PC-9 (cell line): ENCODE data around the gene NPIPB6. TPM values are rescaled to one million over a fixed set of nuclear protein-coding genes. Genes with fewer than 3 reads are reported as not detected.
"Not testable (repeated sequence)": the region's sequence is repeated elsewhere in the genome, so short reads cannot be mapped to it uniquely, and the experiment has no call there.

Source experiments
- BruUV-seq: library from RNA; stranded (reverse); fragments of 400-500 nt; replicated peaks from 2 replicates; lab custom pipeline; 2021; lab: Mats Ljungman, UMichigan
- CTCF ChIA-PET: fragments of 300-600 bp; sonication (Branson Sonifier 250); formaldehyde crosslinking; loops from one replicate; lab custom pipeline; 2022; ENCODE audit warnings: antibody characterized with exemption; lab: Charles Lee
- POLR2A ChIA-PET: fragments of 300-600 bp; sonication (Branson Sonifier 250); formaldehyde crosslinking; loops from one replicate; lab custom pipeline; 2022; ENCODE audit warnings: antibody characterized with exemption; ENCODE audit not compliant: unreplicated experiment; lab: Charles Lee
- DNase-seq, 2 experiments: peaks; one replicate each; pipeline versions ENCODE4 v3.0.0 to v3.0.0-alpha.2; 2015 to 2022; ENCODE audit warnings: mixed read lengths in 1 of 2
- H2AFZ ChIP-seq: fragments of 200-600 bp; sonication (generic); 2 replicates; pipeline ENCODE4 v1.8.1; 2017; ENCODE audit warnings: antibody characterized with exemption
- H3F3A ChIP-seq: fragments of 200-600 bp; sonication (generic); 2 replicates; pipeline ENCODE4 v1.8.1; 2017; ENCODE audit warnings: antibody characterized with exemption, mild to moderate bottlenecking, low read depth; ENCODE audit not compliant: insufficient read depth
- H3K27ac ChIP-seq: fragments of 200-600 bp; sonication (generic); 2 replicates; pipeline ENCODE4 v1.6.1; 2016; ENCODE audit warnings: mixed run types
- H3K27me3 ChIP-seq: fragments of 200-600 bp; sonication (generic); 2 replicates; pipeline ENCODE4 v1.6.1; 2016; ENCODE audit warnings: low read depth, mixed run types; ENCODE audit not compliant: insufficient read depth
- H3K36me3 ChIP-seq: fragments of 200-600 bp; sonication (generic); 2 replicates; pipeline ENCODE4 v1.6.1; 2016; ENCODE audit warnings: low read depth, mixed run types
- H3K4me1 ChIP-seq: fragments of 200-600 bp; sonication (generic); replicated peaks from 2 replicates; pipeline ENCODE4 v1.6.1; 2016; ENCODE audit warnings: mixed run types; ENCODE audit not compliant: insufficient read depth
- H3K4me2 ChIP-seq: fragments of 200-600 bp; sonication (generic); 2 replicates; pipeline ENCODE4 v1.6.1; 2017; ENCODE audit warnings: mixed run types
- H3K4me3 ChIP-seq: fragments of 200-600 bp; sonication (generic); 2 replicates; pipeline ENCODE4 v1.6.1; 2016; ENCODE audit warnings: mixed run types
- H3K79me2 ChIP-seq: fragments of 200-600 bp; sonication (generic); 2 replicates; pipeline ENCODE4 v1.6.1; 2017; ENCODE audit warnings: low read depth, mixed run types
- H3K9me2 ChIP-seq: fragments of 200-600 bp; sonication (generic); 2 replicates; pipeline ENCODE4 v1.8.1; 2017; ENCODE audit warnings: mild to moderate bottlenecking; ENCODE audit not compliant: insufficient read depth
- H3K9me3 ChIP-seq: fragments of 200-600 bp; sonication (generic); 2 replicates; pipeline ENCODE4 v1.8.1; 2016; ENCODE audit warnings: low read depth; ENCODE audit not compliant: insufficient read depth
- H4K20me1 ChIP-seq: fragments of 200-600 bp; sonication (generic); 2 replicates; pipeline ENCODE4 v1.8.1; 2017; ENCODE audit not compliant: insufficient read depth
- intact Hi-C: fragments of 100-400 bp; cut with micrococcal nuclease; formaldehyde crosslinking; loops from one replicate; pipeline ENCODE4 v1.10.0; 2022; ENCODE audit not compliant: unreplicated experiment
- total RNA-seq: library from RNA; stranded (reverse); gene quantifications from 2 replicates; pipeline ENCODE4 v1.2.3, GENCODE V29; 2021

NPIPB6 gene
- total RNA-seq, 1 experiment from 2014 or later: 6.9 TPM

DNA sequence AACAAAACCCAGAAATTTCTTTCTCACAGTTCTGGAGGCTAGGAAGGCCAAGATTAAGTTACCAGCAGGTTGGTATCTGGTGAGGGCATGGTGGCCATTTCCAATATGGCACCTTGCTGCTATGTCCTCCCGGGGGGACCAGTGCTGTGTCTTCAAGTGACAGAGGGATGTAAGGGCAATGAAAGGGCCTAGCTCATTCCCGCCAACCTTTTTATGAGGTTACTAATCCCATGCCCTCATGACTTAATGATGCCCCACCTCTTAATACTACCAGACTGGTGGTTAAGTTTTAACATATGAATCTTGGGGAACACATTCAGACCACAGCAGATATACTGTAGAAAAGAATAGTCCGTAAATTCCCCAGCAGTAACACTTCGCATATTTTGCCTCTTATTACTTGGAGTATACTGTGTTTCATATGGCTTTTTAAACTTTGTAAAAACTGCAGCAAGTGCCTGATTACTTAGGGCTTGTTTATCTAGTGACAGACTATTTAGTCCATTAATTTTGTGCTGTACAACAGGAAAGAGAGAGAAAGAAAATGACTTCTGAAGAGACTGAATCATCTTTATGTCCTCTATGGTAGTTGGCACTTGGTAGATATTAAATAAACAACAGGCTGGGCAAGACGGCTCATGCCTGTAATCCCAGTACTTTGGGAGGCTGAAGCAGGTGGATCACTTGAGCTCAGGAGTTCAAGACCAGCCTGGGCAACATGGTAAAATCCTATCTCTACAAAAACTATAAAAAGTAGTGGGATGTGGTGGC, 26.2 kb downstream of the NPIPB6 start:
- H3K9me3 ChIP-seq, CTCF ChIA-PET, intact Hi-C loops, H3K4me1 ChIP-seq, H3F3A ChIP-seq, H3K79me2 ChIP-seq, H2AFZ ChIP-seq, H3K27me3 ChIP-seq, BruUV-seq, H3K4me2 ChIP-seq, H3K27ac ChIP-seq, H3K36me3 ChIP-seq, H3K4me3 ChIP-seq, H4K20me1 ChIP-seq, POLR2A ChIA-PET, H3K9me2 ChIP-seq: not testable (repeated sequence)
- DNase-seq: peak in 1 of 2 experiments; percentile 57

DNA sequence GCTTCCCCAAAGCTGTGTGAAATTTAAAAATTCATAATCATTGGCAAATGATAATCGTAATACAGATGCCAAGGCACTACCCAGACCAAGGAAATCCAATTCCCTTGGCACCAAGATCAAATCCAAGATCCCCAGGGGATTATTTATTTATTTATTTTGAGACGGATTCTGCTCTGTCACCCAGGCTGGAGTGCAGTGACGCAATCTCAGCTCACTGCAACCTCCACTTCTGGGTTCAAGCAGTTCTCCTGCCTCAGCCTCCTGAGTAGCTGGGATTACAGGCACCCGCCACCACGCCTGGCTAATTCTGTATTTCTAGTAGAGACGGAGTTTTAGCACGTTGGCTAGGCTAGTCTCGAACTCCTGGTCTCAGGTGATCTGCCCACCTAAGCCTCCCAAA, 27.6 kb downstream of the NPIPB6 start:
- H3K27ac ChIP-seq, H3K4me3 ChIP-seq, POLR2A ChIA-PET, H4K20me1 ChIP-seq, H3K79me2 ChIP-seq, CTCF ChIA-PET, H3F3A ChIP-seq, H3K4me1 ChIP-seq, H3K27me3 ChIP-seq, H3K4me2 ChIP-seq, H3K9me2 ChIP-seq, DNase-seq, BruUV-seq, H3K9me3 ChIP-seq, H3K36me3 ChIP-seq, H2AFZ ChIP-seq, intact Hi-C loops: not testable (repeated sequence)

DNA sequence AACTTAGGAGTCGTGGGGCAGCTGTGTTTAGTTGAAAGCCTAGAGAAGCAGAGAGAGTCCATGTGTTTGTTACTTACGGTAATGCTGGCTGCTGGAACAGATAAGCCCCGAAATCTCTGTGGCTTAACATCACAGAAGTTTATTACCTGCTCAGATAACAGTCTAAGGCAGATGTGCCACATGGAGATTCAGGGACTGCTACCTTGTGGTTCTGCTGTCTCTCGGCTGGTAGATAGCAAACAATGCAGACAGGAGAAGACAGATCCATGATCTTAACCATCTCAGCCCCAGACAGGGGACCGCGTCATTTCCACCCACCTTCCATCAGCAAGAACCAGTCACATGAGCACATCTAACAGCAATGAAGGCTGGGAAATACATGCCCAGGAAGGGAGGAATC, 30.7 kb downstream of the NPIPB6 start:
- H3K36me3 ChIP-seq, H4K20me1 ChIP-seq, H3K4me3 ChIP-seq, CTCF ChIA-PET, H3F3A ChIP-seq, H3K27me3 ChIP-seq, intact Hi-C loops, H3K9me3 ChIP-seq, H3K27ac ChIP-seq, POLR2A ChIA-PET, H3K9me2 ChIP-seq, H2AFZ ChIP-seq, DNase-seq, H3K4me2 ChIP-seq, H3K79me2 ChIP-seq, BruUV-seq, H3K4me1 ChIP-seq: not testable (repeated sequence)

DNA sequence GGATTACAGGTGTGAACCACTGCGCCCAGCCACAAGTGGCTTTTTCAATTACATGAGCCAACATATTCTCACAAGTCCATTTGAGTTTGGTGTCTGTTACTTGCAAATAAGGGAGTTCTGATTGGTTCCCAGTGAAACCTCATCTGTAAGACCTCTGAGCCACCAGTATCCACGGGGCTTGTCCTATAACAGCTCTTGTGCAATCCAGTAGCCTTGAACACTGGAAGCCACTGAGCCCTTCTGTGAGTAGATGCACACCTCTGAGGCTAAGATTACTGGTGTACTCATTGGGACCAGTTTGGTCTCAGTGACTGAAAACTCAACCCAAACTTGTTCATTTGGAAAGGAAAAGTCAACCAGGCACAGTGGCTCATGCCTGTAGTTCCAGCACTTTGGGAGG, 32.3 kb downstream of the NPIPB6 start:
- H3K4me3 ChIP-seq, intact Hi-C loops, BruUV-seq, H3K27ac ChIP-seq, POLR2A ChIA-PET, DNase-seq, H3K27me3 ChIP-seq, H3K4me1 ChIP-seq, H3K9me3 ChIP-seq, H3K9me2 ChIP-seq, H3K79me2 ChIP-seq, H4K20me1 ChIP-seq, H2AFZ ChIP-seq, H3K36me3 ChIP-seq, H3F3A ChIP-seq, H3K4me2 ChIP-seq: not testable (repeated sequence)
- CTCF ChIA-PET: interaction anchor here (0.7 kb wide), 1 partner anchor 48 kb away, joined by 5 read pairs; no protein-coding TSS in a partner anchor

DNA sequence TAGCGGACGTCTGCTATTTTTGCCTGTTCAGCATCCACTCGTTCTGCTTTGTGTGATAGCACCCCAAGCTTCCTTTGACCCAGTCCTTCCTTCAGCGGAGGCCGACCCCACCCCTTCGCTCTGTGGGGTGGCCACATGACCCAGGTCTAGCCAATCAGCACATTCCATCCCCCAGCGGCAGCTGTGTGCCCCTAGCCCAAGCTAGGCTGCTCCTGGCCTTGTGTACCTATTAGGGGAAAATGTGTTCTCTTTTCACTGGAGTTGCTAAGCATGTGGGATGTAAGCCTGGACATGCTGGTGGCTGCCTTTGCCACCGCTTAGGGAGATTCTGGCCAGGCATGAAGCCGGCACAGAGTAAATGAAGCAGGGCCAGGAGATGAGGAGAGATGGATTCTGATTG, 33.1 kb downstream of the NPIPB6 start:
- BruUV-seq, H3K4me1 ChIP-seq, H2AFZ ChIP-seq, H3F3A ChIP-seq, H3K27ac ChIP-seq, H3K9me2 ChIP-seq, H3K4me3 ChIP-seq, DNase-seq, H3K9me3 ChIP-seq, H3K4me2 ChIP-seq, H3K36me3 ChIP-seq, intact Hi-C loops, H3K79me2 ChIP-seq, POLR2A ChIA-PET, H3K27me3 ChIP-seq, H4K20me1 ChIP-seq: not testable (repeated sequence)
- CTCF ChIA-PET: interaction anchor here (0.7 kb wide), 1 partner anchor 47 kb away, joined by 5 read pairs; no protein-coding TSS in a partner anchor
